Right lobe of liver (tissue), 6 donors: ENCODE measurements around the gene PTPRT. TPM values are rescaled to one million over a fixed set of nuclear protein-coding genes. Genes with fewer than 3 reads are reported as not detected.
A peak's percentile ranks its signal among the peaks of the same experiment; 100 is the strongest.

ENCODE experiments used
- ATAC-seq, 4 donors: fragments of 200-7000 bp; cut with Tn5 transposase; one replicate each; pipeline ENCODE4 v1.9.1; 2020; ENCODE audit warnings: mild to moderate bottlenecking in 4 of 4, moderate library complexity in 4 of 4
- DNase-seq, 3 donors: peaks; one replicate each; pipeline ENCODE4 v3.0.0-alpha.2; 2020
- H3K27ac ChIP-seq, 3 donors: fragments of 200-600 bp; one replicate each; pipeline ENCODE4 v1.8.0; 2022
- H3K27me3 ChIP-seq, 2 donors: fragments of 200-600 bp; one replicate each; pipeline ENCODE4 v1.8.0; 2022
- H3K36me3 ChIP-seq, 4 donors: fragments of 200-600 bp; sonication (generic) in 1 of 4; one replicate each; pipeline versions ENCODE4 v1.5.1 to v1.8.0; 2017 to 2022; ENCODE audit warnings: control low read depth in 1 of 4
- H3K4me1 ChIP-seq, 4 donors: fragments of 200-600 bp; sonication (generic) in 1 of 4; one replicate each; pipeline versions ENCODE4 v1.5.1 to v1.8.0; 2017 to 2022; ENCODE audit warnings: control low read depth in 1 of 4
- H3K4me3 ChIP-seq, 3 donors: fragments of 200-600 bp; one replicate each; pipeline ENCODE4 v1.8.0; 2022
- H3K9me3 ChIP-seq, 4 donors: fragments of 200-600 bp; sonication (generic) in 1 of 4; one replicate each; pipeline versions ENCODE4 v1.5.1 to v1.8.0; 2017 to 2022; ENCODE audit warnings: control low read depth in 1 of 4
- CTCF ChIP-seq, 4 donors: fragments of 200-600 bp in 3 of 4; fragments of 450-650 bp in 1 of 4; IDR thresholded peaks; one replicate each; pipeline versions ENCODE4 v1.5.1 to v1.8.0; 2016 to 2022; ENCODE audit warnings: antibody characterized with exemption in 4 of 4, mild to moderate bottlenecking in 2 of 4
- POLR2A ChIP-seq: fragments of 450-650 bp; IDR thresholded peaks from one replicate; pipeline ENCODE4 v1.6.1; 2017; ENCODE audit warnings: antibody characterized with exemption, mild to moderate bottlenecking
- WGBS: methylation state at CpG from one replicate; pipeline ENCODE4 v1.1.6; 2018; ENCODE audit warnings: low coverage, low lambda C conversion rate; ENCODE audit not compliant: insufficient coverage; ENCODE audit errors: missing lambda C conversion rate; 5-methylcytosine and 5-hydroxymethylcytosine counted together
- intact Hi-C, 2 donors: fragments of 100-400 bp; cut with DNase I; formaldehyde crosslinking; loops; one replicate each; pipeline versions ENCODE4 v1.11.2 to v1.14.1; 2022
- total RNA-seq, 6 experiments: library from RNA; depleted of rRNA in 2 of 6; stranded (reverse); fragments of >200 nt in 2 of 6; fragmentation: NEBNext Ultra II Directional in 3 of 6; extraction: Animal tissue kit (Norgen Biotek cat#: 25700) in 3 of 6; gene quantifications; one replicate each; pipeline versions ENCODE4 v1.1.0 to v1.2.4, GENCODE V29; 2016 to 2023
- donor health status: DM: no; HTN: yes; CAD: no.
- donor health status: DM: no; HTN: no; CAD: no.
- donor health status: DM: no; HTN: no; CAD: no.
- donor health status: DM: no; HTN: yes; CAD: no.
- donor health status: DM: no; HTN: yes; CAD: no.

PTPRT gene
- total RNA-seq, 6 experiments from 2014 or later = 0.18 to 1.0 (median 0.51) TPM

GRCh38 chr20:42749556-42749955 lies 440.1 kb downstream of the PTPRT start:
- Histone ChIP-seq H3K4me1 (peaks cover 0 to 3% (median 0%) of the 10 kb centered on the region in 4 donors), H3K36me3 (no peaks in the 10 kb centered on the region), H3K27ac (no peak overlapping the region), H3K9me3 (no peaks in the 10 kb centered on the region), H3K27me3 (no peaks in the 10 kb centered on the region), H3K4me3 (no peak overlapping the region)
- TF ChIP-seq CTCF (IDR thresholded peaks at IDR 0.05) = no peak
- no peak for TF ChIP-seq POLR2A
- 70% methylated on average over 4 of the region's 5 CpGs for WGBS
- DNase-seq (no peak), ATAC-seq (no peak)
- intact Hi-C loops = no loop called here

DNA sequence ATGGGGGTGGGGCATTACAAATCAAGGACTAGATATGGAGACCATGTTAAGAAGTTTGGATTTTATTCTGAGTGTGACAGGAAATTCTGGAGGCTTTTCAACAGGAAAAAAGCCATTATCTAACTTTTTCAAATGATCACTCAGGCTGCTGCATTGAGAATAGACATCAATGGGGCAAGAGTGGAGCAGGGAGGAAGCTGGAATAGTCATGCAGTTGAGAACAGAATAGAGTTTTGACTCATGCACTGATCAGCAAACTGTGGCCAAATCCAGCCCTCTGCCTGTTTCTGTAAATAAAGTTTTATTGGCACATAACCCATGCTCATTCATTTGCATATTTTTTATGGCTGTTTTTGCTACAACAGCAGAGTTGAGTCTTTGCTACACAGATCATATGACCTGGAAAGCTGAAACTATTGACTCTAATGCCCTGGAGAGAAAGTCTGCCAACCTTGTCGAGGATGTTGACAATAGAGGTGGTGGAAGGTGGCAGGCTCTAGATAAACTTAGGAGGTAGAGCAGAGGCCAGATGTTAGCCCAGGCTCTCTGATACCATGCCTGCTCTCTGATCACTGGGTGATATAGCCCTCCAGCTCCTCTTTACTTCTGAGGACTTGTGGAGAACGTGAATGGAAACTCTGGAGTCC lies 441.8 kb downstream of the PTPRT start:
- ATAC-seq (peak; percentile 14 to 91 (median 58)), DNase-seq (no peak)
- Histone ChIP-seq H3K4me1 (peaks cover 0 to 3% (median 0%) of the 10 kb centered on the region in 4 donors), H3K27ac (no peak overlapping the region), H3K27me3 (no peaks in the 10 kb centered on the region), H3K36me3 (no peaks in the 10 kb centered on the region), H3K4me3 (no peak overlapping the region), H3K9me3 (no peaks in the 10 kb centered on the region)
- intact Hi-C loops = no loop called here
- no peak for TF ChIP-seq CTCF (IDR thresholded peaks at IDR 0.05)
- TF ChIP-seq POLR2A = no peak
- WGBS = 0% methylated on average over 1 of the region's 2 CpGs

DNA sequence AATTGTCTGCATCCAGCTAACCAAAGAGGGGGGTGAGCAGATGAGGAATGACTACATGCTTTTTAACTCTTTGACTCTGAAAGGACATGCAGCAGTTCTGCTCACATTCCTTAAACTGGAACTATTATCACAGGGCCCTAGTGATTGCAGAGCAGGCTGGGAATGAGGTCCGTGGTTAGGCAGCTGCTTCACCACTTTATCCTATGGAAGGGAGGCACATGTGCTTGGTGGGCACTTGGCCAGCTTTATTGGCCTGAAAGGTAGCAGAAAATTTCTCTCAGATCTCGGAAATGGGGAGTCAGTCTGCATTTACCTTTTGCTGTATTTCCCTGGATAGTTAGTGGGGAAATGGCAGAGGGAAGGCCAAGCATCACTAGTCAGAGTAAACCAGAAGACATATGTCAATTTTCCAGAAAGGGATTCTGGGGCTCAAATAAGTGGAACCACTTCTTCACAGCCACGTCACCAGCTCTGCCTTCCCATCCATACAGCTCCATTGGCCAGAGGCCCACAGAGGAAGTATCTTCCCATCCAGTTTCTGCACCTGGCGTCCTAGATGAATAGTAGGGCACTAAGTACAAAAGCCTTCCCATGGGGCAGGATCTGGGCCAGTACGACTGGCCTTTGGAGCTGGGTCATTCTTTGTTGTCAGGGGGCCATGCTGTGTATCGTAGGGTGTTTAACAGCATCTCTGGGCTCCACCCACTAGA lies 444.8 kb downstream of the PTPRT start:
- Histone ChIP-seq H3K9me3 (no peaks in the 10 kb centered on the region), H3K4me1 (peaks cover 0 to 3% (median 0%) of the 10 kb centered on the region in 4 donors), H3K27me3 (no peaks in the 10 kb centered on the region), H3K27ac (no peak overlapping the region), H3K36me3 (no peaks in the 10 kb centered on the region), H3K4me3 (no peak overlapping the region)
- no peak for DNase-seq
- 81% methylated on average over 2 of the region's 6 CpGs for WGBS
- intact Hi-C loops = no loop called here
- ATAC-seq = no peak
- TF ChIP-seq POLR2A (no peak), CTCF (IDR thresholded peaks at IDR 0.05) (no peak)

- 93% methylated on average over 3 of the region's 5 CpGs for WGBS
These were observed 446.8 kb downstream of the PTPRT start for GRCh38 chr20:42742926-42743325.

More at GRCh38 chr20:42742926-42743325, 446.8 kb downstream of the PTPRT start:
- Histone ChIP-seq H3K4me3 (no peak overlapping the region), H3K27me3 (no peaks in the 10 kb centered on the region), H3K4me1 (no peaks in the 10 kb centered on the region), H3K36me3 (no peaks in the 10 kb centered on the region), H3K27ac (no peak overlapping the region), H3K9me3 (no peaks in the 10 kb centered on the region)
- no peak for TF ChIP-seq POLR2A
- TF ChIP-seq CTCF (IDR thresholded peaks at IDR 0.05) = no peak
- no peak for DNase-seq
- intact Hi-C loops = no loop called here
- ATAC-seq = no peak
